WTC11 (cell line): ENCODE data around the gene CACNB4.

Experiments
- CBFB ChIP-seq: sonication (generic); formaldehyde crosslinking; IDR thresholded peaks from 2 replicates; pipeline ENCODE4 v1.8.1; 2022; ENCODE audit warnings: mild to moderate bottlenecking, low read depth, missing genetic modification reagents
- CDX4 ChIP-seq: fragments of 250-450 bp; sonication (Bioruptor Pico); IDR thresholded peaks from 2 replicates; pipeline ENCODE4 v1.9.0; 2021; ENCODE audit warnings: moderate library complexity, mild to moderate bottlenecking, inconsistent platforms, borderline replicate concordance
- CTCF ChIP-seq: fragments of 200-600 bp; IDR thresholded peaks from 2 replicates; pipeline ENCODE4 v1.8.0; 2022; ENCODE audit warnings: antibody characterized with exemption
- E2F1 ChIP-seq: sonication (generic); formaldehyde crosslinking; IDR thresholded peaks from 2 replicates; pipeline ENCODE4 v1.8.0; 2022; ENCODE audit warnings: mild to moderate bottlenecking, missing genetic modification reagents
- EMX1 ChIP-seq: fragments of 250-450 bp; sonication (Bioruptor Pico); IDR thresholded peaks from 2 replicates; pipeline ENCODE4 v1.8.0; 2021; ENCODE audit warnings: mild to moderate bottlenecking
- ESRRA ChIP-seq: sonication (generic); formaldehyde crosslinking; IDR thresholded peaks from 2 replicates; pipeline ENCODE4 v1.8.1; 2022; ENCODE audit warnings: mild to moderate bottlenecking, missing genetic modification reagents, borderline replicate concordance
- PREB ChIP-seq: sonication (generic); formaldehyde crosslinking; IDR thresholded peaks from 2 replicates; pipeline ENCODE4 v1.8.1; 2022; ENCODE audit warnings: mild to moderate bottlenecking, missing genetic modification reagents, moderate library complexity, borderline replicate concordance
- RELA ChIP-seq: sonication (generic); formaldehyde crosslinking; IDR thresholded peaks from 2 replicates; pipeline ENCODE4 v1.8.1; 2022; ENCODE audit warnings: missing genetic modification reagents, mild to moderate bottlenecking, borderline replicate concordance
- TCF7 ChIP-seq: sonication (generic); formaldehyde crosslinking; IDR thresholded peaks from 2 replicates; pipeline ENCODE4 v1.8.0; 2022; ENCODE audit warnings: mild to moderate bottlenecking, low read depth, missing genetic modification reagents, moderate library complexity
- USF1 ChIP-seq: sonication (generic); formaldehyde crosslinking; IDR thresholded peaks from 2 replicates; pipeline ENCODE4 v1.8.0; 2022; ENCODE audit warnings: mild to moderate bottlenecking, missing genetic modification reagents
- ZNF671 ChIP-seq: fragments of 250-450 bp; sonication (Bioruptor Pico); IDR thresholded peaks from 2 replicates; pipeline ENCODE4 v1.8.0; 2021; ENCODE audit warnings: mild to moderate bottlenecking

GRCh38 chr2:151840216-151841046, 258.4 kb downstream of the CACNB4 start:
- TF ChIP-seq ZNF671 (CRISPR knock-in tag): no peak
- TF ChIP-seq CTCF: no peak
- TF ChIP-seq USF1 (CRISPR knock-in tag): no peak
- no peak for TF ChIP-seq TCF7 (CRISPR knock-in tag)
- no peak for TF ChIP-seq EMX1 (CRISPR knock-in tag)
- no peak for TF ChIP-seq CDX4 (CRISPR knock-in tag)
- no peak for TF ChIP-seq ESRRA (CRISPR knock-in tag)
- TF ChIP-seq PREB (CRISPR knock-in tag): no peak
- no peak for TF ChIP-seq CBFB (CRISPR knock-in tag)
- TF ChIP-seq E2F1 (CRISPR knock-in tag): no peak
- TF ChIP-seq RELA (CRISPR knock-in tag): no peak
